Endothelial cell of umbilical vein (primary cell): Measurements from ENCODE around the gene NAMPT. TPM values are rescaled to one million over a fixed set of nuclear protein-coding genes. Genes with fewer than 3 reads are reported as not detected.

ENCODE experiments used
- BruUV-seq: library from RNA; stranded (reverse); fragments of 400-500 nt; replicated peaks from 2 replicates; lab custom pipeline; 2021; lab: Mats Ljungman, UMichigan
- CTCF ChIA-PET: fragments of 300-600, 350-600 bp; sonication (Branson Sonifier 250); formaldehyde crosslinking; loops from one replicate; lab custom pipeline; 2021; ENCODE audit warnings: antibody characterized with exemption, inconsistent platforms; lab: Charles Lee
- POLR2A ChIA-PET: fragments of 300-600, 350-600 bp; sonication (Branson Sonifier 250); formaldehyde crosslinking; loops from one replicate; lab custom pipeline; 2021; ENCODE audit warnings: antibody characterized with exemption, inconsistent platforms; lab: Charles Lee
- DNase-seq: peaks from one replicate; pipeline ENCODE4 v3.0.0-alpha.2; 2011; ENCODE audit warnings: low read depth, low spot score
- FAIRE-seq: peaks from 2 replicates; lab custom pipeline; 2011; peaks lifted over from hg19 to GRCh38; lab: Jason Lieb, UNC
- H2AFZ ChIP-seq: 2 replicates; pipeline ENCODE4 v1.6.0; 2012; ENCODE audit warnings: low read depth, low read length, control low read depth, inconsistent platforms
- H3K27ac ChIP-seq: 2 replicates; pipeline ENCODE4 v1.5.1; 2011; ENCODE audit warnings: low read depth, mild to moderate bottlenecking, control low read depth, low read length, moderate library complexity; ENCODE audit not compliant: insufficient read depth
- H3K27me3 ChIP-seq, 2 experiments: 2 replicates each; pipeline versions ENCODE4 v1.6.0 to v1.6.1; 2011; ENCODE audit warnings: low read length in 2 of 2, mixed read lengths in 1 of 2; ENCODE audit not compliant: control insufficient read depth in 2 of 2, insufficient read depth in 2 of 2
- H3K36me3 ChIP-seq, 2 experiments: 2 replicates in 1 of 2; 3 replicates in 1 of 2; pipeline ENCODE4 v1.5.1; 2011; ENCODE audit warnings: low read length in 2 of 2, mild to moderate bottlenecking in 1 of 2, moderate library complexity in 1 of 2; ENCODE audit not compliant: control insufficient read depth in 2 of 2, insufficient read depth in 2 of 2; ENCODE audit errors: extremely low read depth in 1 of 2
- H3K4me1 ChIP-seq: 3 replicates; pipeline ENCODE4 v1.5.1; 2011; ENCODE audit warnings: mild to moderate bottlenecking, low read length; ENCODE audit not compliant: control insufficient read depth, insufficient read depth; ENCODE audit errors: extremely low read depth
- H3K4me2 ChIP-seq: 2 replicates; pipeline ENCODE4 v1.6.1; 2011; ENCODE audit warnings: low read length, control low read depth, mixed read lengths; ENCODE audit not compliant: insufficient read depth
- H3K4me3 ChIP-seq, 3 experiments: fragments of 200-600 bp in 1 of 3; sonication (generic), shearing (Covaris generic) in 1 of 3; replicated peaks in 1 of 3; 2 replicates each; pipeline ENCODE4 v1.5.1; 2011 to 2016; ENCODE audit warnings: control low read depth in 3 of 3, low read length in 3 of 3, mild to moderate bottlenecking in 2 of 3, inconsistent platforms in 1 of 3, low read depth in 1 of 3, moderate library complexity in 1 of 3; ENCODE audit not compliant: insufficient read depth in 1 of 3
- H3K79me2 ChIP-seq: 2 replicates; pipeline ENCODE4 v1.6.0; 2012; ENCODE audit warnings: low read length, inconsistent platforms; ENCODE audit not compliant: control insufficient read depth, insufficient read depth
- H3K9ac ChIP-seq: replicated peaks from 2 replicates; pipeline ENCODE3; 2011; ENCODE audit warnings: low read length, control low read depth; ENCODE audit not compliant: insufficient read depth; ENCODE audit errors: extremely low read depth
- H3K9me1 ChIP-seq: replicated peaks from 3 replicates; pipeline ENCODE4 v1.6.0; 2011; ENCODE audit warnings: mild to moderate bottlenecking, low read length; ENCODE audit not compliant: control insufficient read depth, insufficient read depth; ENCODE audit errors: extremely low read depth
- H3K9me3 ChIP-seq: replicated peaks from 2 replicates; pipeline ENCODE4 v1.5.1; 2012; ENCODE audit warnings: low read length, inconsistent platforms; ENCODE audit not compliant: control insufficient read depth, insufficient read depth
- H4K20me1 ChIP-seq: replicated peaks from 2 replicates; pipeline ENCODE3; 2011; ENCODE audit warnings: mild to moderate bottlenecking, low read length; ENCODE audit not compliant: control insufficient read depth, insufficient read depth; ENCODE audit errors: extremely low read depth
- CTCF ChIP-seq, 2 donors: IDR thresholded peaks; 1 replicate in 1 of 2; 2 replicates in 1 of 2; pipeline ENCODE4 v1.5.1; 2011; ENCODE audit warnings: low read length in 2 of 2, mild to moderate bottlenecking in 2 of 2, moderate library complexity in 2 of 2, control low read depth in 1 of 2, inconsistent platforms in 1 of 2, low read depth in 1 of 2; ENCODE audit not compliant: insufficient read depth in 1 of 2; ENCODE audit errors: extremely low read depth in 1 of 2
- EZH2 ChIP-seq: IDR thresholded peaks from 2 replicates; pipeline ENCODE4 v1.6.1; 2012; ENCODE audit warnings: borderline replicate concordance, low read depth, mild to moderate bottlenecking, moderate library complexity, low read length, inconsistent platforms; ENCODE audit not compliant: severe bottlenecking
- FOS ChIP-seq: IDR thresholded peaks from 2 replicates; pipeline ENCODE4 v1.6.1; 2011; ENCODE audit warnings: mild to moderate bottlenecking, low read length, moderate library complexity, borderline replicate concordance; ENCODE audit not compliant: insufficient read depth
- GATA2 ChIP-seq: IDR thresholded peaks from 2 replicates; pipeline ENCODE4 v1.7.0; 2011; ENCODE audit warnings: low read depth, mild to moderate bottlenecking, moderate library complexity, mixed read lengths, low read length; ENCODE audit not compliant: insufficient read length, insufficient read depth
- JUN ChIP-seq: IDR thresholded peaks from 2 replicates; pipeline ENCODE4 v1.6.1; 2011; ENCODE audit warnings: borderline replicate concordance, low read depth; ENCODE audit not compliant: insufficient read length, insufficient read depth
- MAX ChIP-seq: IDR thresholded peaks from 2 replicates; pipeline ENCODE4 v1.6.1; 2011; ENCODE audit not compliant: insufficient read depth, insufficient read length
- MYC ChIP-seq: IDR thresholded peaks from one replicate; pipeline ENCODE4 v1.6.1; 2011; ENCODE audit warnings: mild to moderate bottlenecking, low read depth, low read length
- POLR2A ChIP-seq: IDR thresholded peaks from 2 replicates; pipeline ENCODE4 v1.6.1; 2012; ENCODE audit warnings: low read depth, mild to moderate bottlenecking, control low read depth, low read length
- POLR2AphosphoS5 ChIP-seq: IDR thresholded peaks from 2 replicates; pipeline ENCODE4 v1.6.1; 2012; ENCODE audit warnings: low read depth, mild to moderate bottlenecking, control low read depth, low read length, moderate library complexity; ENCODE audit not compliant: insufficient read depth
- dilution Hi-C: fragments of 300-500 bp; cut with MboI; formaldehyde crosslinking; loops from one replicate; pipeline ENCODE4 v1.15.0; 2019; ENCODE audit warnings: low sequenced_read_pairs; ENCODE audit not compliant: extremely low pct_ligation_motif_present
- intact Hi-C: fragments of 100-400 bp; cut with micrococcal nuclease; formaldehyde crosslinking; loops from one replicate; pipeline ENCODE4 v1.10.0; 2022
- polyA plus RNA-seq, 4 experiments: library from polyadenylated mRNA; depleted of rRNA in 3 of 4; stranded (reverse) in 3 of 4; unstranded in 1 of 4; fragments of >200 nt; gene quantifications; 2 replicates each; pipeline versions ENCODE4 v1.2.1 to v1.2.3, GENCODE V29; 2011 to 2012; ENCODE audit warnings: missing spikeins in 1 of 4
- total RNA-seq: library from RNA; stranded (reverse); gene quantifications from 2 replicates; pipeline ENCODE4 v1.2.3, GENCODE V29; 2021

NAMPT gene
- total and polyA plus RNA-seq, 2 donors (not counting 3 experiments of a cell fraction or from before 2014, with no cell fraction given), result 17.5 to 133 TPM

- H2AFZ ChIP-seq, result no peak overlapping the region
- H3K9me1 ChIP-seq, result no peaks in the 10 kb centered on the region
- dilution Hi-C loops, result no loop called here
- H3K9ac ChIP-seq, result no peak overlapping the region
- BruUV-seq, result no TSS peak
- no peak overlapping the region for H3K4me3 ChIP-seq
- no peaks in the 10 kb centered on the region for H3K4me1 ChIP-seq
- DNase-seq, result no peak
- ChIA-PET POLR2A (no interaction called here), CTCF (interaction anchor here (0.7 to 1.4 kb wide), 2 partner anchors 65 to 67 kb away, joined by 3 to 6 read pairs; no protein-coding TSS in a partner anchor)
- FAIRE-seq, result no peak
- intact Hi-C loops, result no loop called here
- H4K20me1 ChIP-seq, result no peaks in the 10 kb centered on the region
- H3K4me2 ChIP-seq, result no peak overlapping the region
- H3K9me3 ChIP-seq, result no peaks in the 10 kb centered on the region
- no peak overlapping the region for H3K27ac ChIP-seq
- no peaks in the 10 kb centered on the region for H3K79me2 ChIP-seq
- no peaks in the 10 kb centered on the region for H3K27me3 ChIP-seq
- peaks cover 8 to 11% of the 10 kb centered on the region in 2 experiments for H3K36me3 ChIP-seq
- TF ChIP-seq EZH2 (no peak), GATA2 (peak; percentile 8)
Observed at GRCh38 chr7:106243893-106244292, 40.9 kb downstream of the NAMPT start.

GRCh38 chr7:106239406-106239805, 45.4 kb downstream of the NAMPT start:
- intact Hi-C loops (no loop called here), dilution Hi-C loops (no loop called here)
- POLR2A ChIA-PET, result no interaction called here
- CTCF ChIA-PET, result no interaction called here
- Histone ChIP-seq H3K9ac (no peak overlapping the region), H3K9me3 (no peaks in the 10 kb centered on the region), H3K9me1 (no peaks in the 10 kb centered on the region), H3K79me2 (no peaks in the 10 kb centered on the region), H3K4me3 (no peak overlapping the region), H3K27ac (no peak overlapping the region), H3K27me3 (no peaks in the 10 kb centered on the region), H3K4me1 (no peaks in the 10 kb centered on the region), H3K4me2 (no peak overlapping the region), H2AFZ (no peak overlapping the region), H4K20me1 (no peaks in the 10 kb centered on the region), H3K36me3 (no peaks in the 10 kb centered on the region)
- no peak for TF ChIP-seq EZH2
- TF ChIP-seq GATA2, result no peak
- TF ChIP-seq POLR2AphosphoS5, result no peak
- TF ChIP-seq FOS, result no peak
- no peak for TF ChIP-seq POLR2A
- TF ChIP-seq MAX, result no peak
- no peak for TF ChIP-seq MYC
- TF ChIP-seq CTCF (IDR thresholded peaks at IDR 0.05; ENCODE audit: extremely low read depth in 1 of 2, insufficient read depth in 1 of 2, low read depth in 1 of 2, low read length in 2 of 2), result no peak
- TF ChIP-seq JUN, result no peak
- no TSS peak for BruUV-seq
- FAIRE-seq (no peak), DNase-seq (no peak)
